NT2/D1 (cell line): ENCODE results near the gene ARHGAP32.

Experiments
- SUZ12 ChIP-seq: IDR thresholded peaks from 2 replicates; pipeline ENCODE4 v1.6.1; 2011; ENCODE audit not compliant: insufficient read length, insufficient read depth; ENCODE audit errors: extremely low read depth
- YY1 ChIP-seq: IDR thresholded peaks from 2 replicates; pipeline ENCODE4 v1.6.1; 2011; ENCODE audit not compliant: insufficient read length, insufficient read depth
- ZNF274 ChIP-seq: IDR thresholded peaks from 2 replicates; pipeline ENCODE4 v1.6.1; 2011; ENCODE audit warnings: mild to moderate bottlenecking, low read depth, low read length

- no peak for TF ChIP-seq YY1
- no peak for TF ChIP-seq SUZ12
- no peak for TF ChIP-seq ZNF274
These were observed 28.4 kb downstream of the ARHGAP32 start for GRCh38 chr11:129163714-129164164.
